D341Med (cell line): ENCODE measurements around the gene SH3GL1.

Experiments
- DNase-seq: peaks from one replicate; pipeline ENCODE4 v3.0.0; 2012; ENCODE audit warnings: low spot score

SH3GL1 gene

GRCh38 chr19:4375164-4376027 is 25.0 kb downstream of the SH3GL1 start:
- DNase-seq, result peak; percentile 80

- DNase-seq, result no peak
Measured at GRCh38 chr19:4374498-4375163, 25.7 kb downstream of the SH3GL1 start.

- no peak for DNase-seq
Measured at GRCh38 chr19:4373601-4374497, 26.5 kb downstream of the SH3GL1 start.

- no peak for DNase-seq
Measured at GRCh38 chr19:4373013-4373367, 27.4 kb downstream of the SH3GL1 start.

- DNase-seq, result no peak
Measured at GRCh38 chr19:4372165-4373012, 28.0 kb downstream of the SH3GL1 start.

GRCh38 chr19:4371247-4372164 is 28.8 kb downstream of the SH3GL1 start:
- DNase-seq, result no peak

GRCh38 chr19:4370418-4371041 is 29.8 kb downstream of the SH3GL1 start:
- no peak for DNase-seq

GRCh38 chr19:4369888-4370260 is 30.5 kb downstream of the SH3GL1 start:
- DNase-seq, result peak; percentile 86

- no peak for DNase-seq
Measured at GRCh38 chr19:4369109-4369887, 31.0 kb downstream of the SH3GL1 start.

- DNase-seq, result no peak
Measured at GRCh38 chr19:4368128-4368820, 32.1 kb downstream of the SH3GL1 start.

- no peak for DNase-seq
Measured at GRCh38 chr19:4367781-4368127, 32.6 kb downstream of the SH3GL1 start.

- no peak for DNase-seq
Measured at GRCh38 chr19:4367336-4367723, 33.0 kb downstream of the SH3GL1 start.

- DNase-seq, result no peak
Measured at GRCh38 chr19:4366666-4367335, 33.5 kb downstream of the SH3GL1 start.

- DNase-seq, result no peak
Measured at GRCh38 chr19:4365791-4366665, 34.3 kb downstream of the SH3GL1 start.

GRCh38 chr19:4365341-4365740 is 35.0 kb downstream of the SH3GL1 start:
- no peak for DNase-seq

GRCh38 chr19:4363571-4364304 is 36.6 kb downstream of the SH3GL1 start:
- DNase-seq, result no peak
